Endothelial cell (in vitro differentiated cells): Measurements from ENCODE around the gene UNC119B. TPM values are rescaled to one million over a fixed set of nuclear protein-coding genes. Genes with fewer than 3 reads are reported as not detected.

Source experiments
- DNase-seq: peaks from one replicate; pipeline ENCODE4 v3.0.0; 2021; ENCODE audit warnings: low spot score
- H3K27ac Mint-ChIP-seq: one replicate; pipeline ENCODE4 v1.8.0; 2021; ENCODE audit warnings: mixed read lengths, inconsistent platforms; ENCODE audit not compliant: unreplicated experiment
- H3K27me3 Mint-ChIP-seq: one replicate; pipeline ENCODE4 v1.8.0; 2021; ENCODE audit warnings: mild to moderate bottlenecking, moderate library complexity, mixed read lengths, inconsistent platforms; ENCODE audit not compliant: unreplicated experiment
- H3K36me3 Mint-ChIP-seq: one replicate; pipeline ENCODE4 v1.8.0; 2021; ENCODE audit warnings: mild to moderate bottlenecking, low read depth, mixed read lengths, inconsistent platforms; ENCODE audit not compliant: unreplicated experiment
- H3K4me1 Mint-ChIP-seq: one replicate; pipeline ENCODE4 v1.8.0; 2021; ENCODE audit warnings: mild to moderate bottlenecking, mixed read lengths, inconsistent platforms; ENCODE audit not compliant: unreplicated experiment
- H3K4me3 Mint-ChIP-seq: one replicate; pipeline ENCODE4 v1.8.0; 2021; ENCODE audit warnings: mild to moderate bottlenecking, mixed read lengths, inconsistent platforms; ENCODE audit not compliant: unreplicated experiment
- H3K9me3 Mint-ChIP-seq: one replicate; pipeline ENCODE4 v1.8.0; 2021; ENCODE audit warnings: mixed read lengths, inconsistent platforms; ENCODE audit not compliant: unreplicated experiment
- CTCF ChIP-seq: fragments of 200-600 bp; sonication (generic); IDR thresholded peaks from one replicate; pipeline ENCODE4 v1.5.0; 2021; ENCODE audit warnings: antibody characterized with exemption; ENCODE audit not compliant: unreplicated experiment
- total RNA-seq: library from RNA; stranded (reverse); fragmentation: NEBNext Ultra II Directional; extraction: Animal tissue kit (Norgen Biotek cat#: 25700); gene quantifications from one replicate; pipeline ENCODE4 v1.2.1, GENCODE V29; 2021; ENCODE audit not compliant: unreplicated experiment

Gene UNC119B
- total RNA-seq, 1 donor from 2014 or later = 35.0 TPM

GRCh38 chr12:120685522-120685921, 24.7 kb upstream of the UNC119B start:
- TF ChIP-seq CTCF = no peak
- Mint-ChIP-seq H3K36me3 (peaks cover 4% of the 10 kb centered on the region), H3K9me3 (no peaks in the 10 kb centered on the region), H3K27me3 (peaks cover 6% of the 10 kb centered on the region), H3K4me1 (peaks cover 27% of the 10 kb centered on the region), H3K4me3 (peak overlapping the region; percentile 59), H3K27ac (peak overlapping the region; percentile 64)
- no peak for DNase-seq

- Mint-ChIP-seq H3K4me1 (peaks cover 34% of the 10 kb centered on the region), H3K27me3 (peaks cover 6% of the 10 kb centered on the region), H3K9me3 (no peaks in the 10 kb centered on the region), H3K36me3 (peaks cover 4% of the 10 kb centered on the region), H3K4me3 (peak overlapping the region; percentile 97), H3K27ac (peak overlapping the region; percentile 95)
- peak; percentile 96 for DNase-seq
- no peak for TF ChIP-seq CTCF
Observed at GRCh38 chr12:120686151-120686689, 24.0 kb upstream of the UNC119B start.

DNA sequence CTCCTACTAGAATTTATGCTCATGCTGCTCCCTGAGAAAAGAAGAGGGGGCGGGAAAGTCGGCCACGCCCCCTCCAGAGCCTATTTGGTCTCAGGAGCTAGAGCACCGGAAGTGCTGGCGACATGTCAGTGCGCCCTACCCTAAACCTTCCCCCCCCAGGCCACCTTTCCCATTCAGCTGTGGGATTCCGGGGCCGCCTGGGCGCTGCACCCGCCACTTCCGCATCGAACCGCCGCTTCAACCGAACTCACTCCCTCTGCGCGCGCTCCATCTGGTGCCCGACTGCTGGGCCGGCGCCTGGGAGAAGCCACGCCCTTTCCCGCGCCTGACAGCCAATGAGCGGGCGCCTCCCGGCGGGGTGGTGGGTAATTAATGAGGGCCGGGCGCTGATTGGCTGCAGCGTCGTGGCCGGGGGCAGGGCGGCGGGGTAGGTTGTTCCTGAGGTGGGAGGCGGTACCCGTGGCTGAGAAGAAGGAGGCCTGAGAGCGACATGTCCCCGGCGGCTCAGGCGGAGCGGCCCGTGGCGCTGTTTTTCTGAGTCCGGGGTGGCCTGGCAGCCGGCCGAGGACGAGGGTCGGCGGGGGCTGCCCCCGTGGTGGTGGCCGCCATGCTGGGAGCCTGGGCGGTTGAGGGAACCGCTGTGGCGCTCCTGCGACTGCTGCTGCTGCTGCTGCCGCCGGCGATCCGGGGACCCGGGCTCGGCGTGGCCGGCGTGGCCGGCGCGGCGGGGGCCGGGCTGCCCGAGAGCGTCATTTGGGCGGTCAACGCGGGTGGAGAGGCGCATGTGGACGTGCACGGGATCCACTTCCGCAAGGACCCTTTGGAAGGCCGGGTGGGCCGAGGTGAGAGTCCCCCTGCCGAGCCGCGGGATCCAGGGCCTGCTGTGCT, 23.3 kb upstream of the UNC119B start, which contains the start of gene MLEC:
Gene MLEC, plus strand, starts transcription at position 460 of the 888 bp plus-strand sequence. Its CDS starts 148 bp downstream, at position 608.
- Mint-ChIP-seq H3K4me1 (peaks cover 39% of the 10 kb centered on the region), H3K36me3 (peaks cover 4% of the 10 kb centered on the region), H3K27ac (peak within 1 kb of the TSS; percentile 95), H3K4me3 (peak within 1 kb of the TSS; percentile 97), H3K9me3 (no peaks in the 10 kb centered on the region), H3K27me3 (peaks cover 6% of the 10 kb centered on the region)
- DNase-seq = peak; percentile 99
- peak; percentile 14 for TF ChIP-seq CTCF

- peaks cover 4% of the 10 kb centered on the region for H3K36me3 Mint-ChIP-seq
- H3K4me1 Mint-ChIP-seq = peaks cover 47% of the 10 kb centered on the region
- H3K9me3 Mint-ChIP-seq = no peaks in the 10 kb centered on the region
- peak overlapping the region; percentile 93 for H3K27ac Mint-ChIP-seq
- TF ChIP-seq CTCF = no peak
- peak; percentile 23 for DNase-seq
- H3K27me3 Mint-ChIP-seq = peaks cover 6% of the 10 kb centered on the region
- H3K4me3 Mint-ChIP-seq = peak overlapping the region; percentile 96
Observed at GRCh38 chr12:120687578-120688289, 22.5 kb upstream of the UNC119B start.
